HFF-Myc (cell line): ENCODE measurements around the gene CSTB.

Source experiments
- DNase-seq: peaks from one replicate; pipeline ENCODE4 v3.0.0-alpha.2; 2011; ENCODE audit warnings: low read depth; ENCODE audit errors: extremely low read depth
- H3K4me3 ChIP-seq: replicated peaks from 2 replicates; pipeline ENCODE4 v1.5.1; 2011; ENCODE audit warnings: low read depth, mild to moderate bottlenecking, control low read depth, low read length
- TF ChIP-seq, protein P1 (sequence below): IDR thresholded peaks from 2 replicates; pipeline ENCODE4 v1.5.1; 2012; ENCODE audit warnings: mild to moderate bottlenecking, low read depth, low read length, control low read depth; ENCODE audit errors: missing control alignments

Gene CSTB

DNA sequence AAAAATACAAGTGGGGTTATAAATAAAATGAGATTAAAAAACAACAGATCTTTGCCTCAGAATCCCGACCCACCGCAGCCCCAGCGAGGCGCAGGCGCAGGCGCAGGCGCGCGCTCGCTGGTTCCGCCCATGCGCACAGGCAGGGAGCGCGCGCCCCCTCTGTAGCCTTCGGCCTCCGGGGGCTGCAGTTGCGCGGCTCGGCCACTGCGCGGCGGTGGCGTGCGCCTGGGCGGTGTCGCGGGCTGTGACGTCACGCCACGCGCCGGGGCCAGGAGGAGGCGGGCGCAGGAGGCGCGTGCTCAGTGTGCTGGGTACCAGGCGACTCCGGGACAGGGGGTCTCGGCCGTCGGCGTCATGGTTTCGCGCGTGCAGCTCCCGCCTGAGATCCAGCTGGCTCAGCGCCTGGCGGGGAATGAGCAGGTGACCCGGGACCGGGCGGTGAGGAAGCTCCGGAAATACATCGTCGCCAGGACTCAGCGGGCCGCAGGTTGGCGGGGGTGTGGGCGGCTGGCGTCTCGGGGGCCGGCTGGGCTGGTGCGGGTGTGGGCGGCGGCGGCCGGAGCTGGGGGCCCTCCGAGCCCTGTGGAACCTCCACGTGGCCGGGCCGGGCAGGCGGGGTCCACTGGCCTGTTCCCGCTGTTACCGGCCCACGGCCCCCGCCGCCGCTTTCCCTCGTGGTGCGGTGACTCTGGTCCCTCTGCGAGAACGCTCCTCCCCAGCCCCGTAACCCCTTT is 13.3 kb upstream of the CSTB start, which contains the start of gene RRP1:
Gene RRP1, plus strand, starts transcription at position 302 of the 734 bp plus-strand sequence. Its CDS starts 53 bp downstream, at position 355.
- TF ChIP-seq, protein P1, sequence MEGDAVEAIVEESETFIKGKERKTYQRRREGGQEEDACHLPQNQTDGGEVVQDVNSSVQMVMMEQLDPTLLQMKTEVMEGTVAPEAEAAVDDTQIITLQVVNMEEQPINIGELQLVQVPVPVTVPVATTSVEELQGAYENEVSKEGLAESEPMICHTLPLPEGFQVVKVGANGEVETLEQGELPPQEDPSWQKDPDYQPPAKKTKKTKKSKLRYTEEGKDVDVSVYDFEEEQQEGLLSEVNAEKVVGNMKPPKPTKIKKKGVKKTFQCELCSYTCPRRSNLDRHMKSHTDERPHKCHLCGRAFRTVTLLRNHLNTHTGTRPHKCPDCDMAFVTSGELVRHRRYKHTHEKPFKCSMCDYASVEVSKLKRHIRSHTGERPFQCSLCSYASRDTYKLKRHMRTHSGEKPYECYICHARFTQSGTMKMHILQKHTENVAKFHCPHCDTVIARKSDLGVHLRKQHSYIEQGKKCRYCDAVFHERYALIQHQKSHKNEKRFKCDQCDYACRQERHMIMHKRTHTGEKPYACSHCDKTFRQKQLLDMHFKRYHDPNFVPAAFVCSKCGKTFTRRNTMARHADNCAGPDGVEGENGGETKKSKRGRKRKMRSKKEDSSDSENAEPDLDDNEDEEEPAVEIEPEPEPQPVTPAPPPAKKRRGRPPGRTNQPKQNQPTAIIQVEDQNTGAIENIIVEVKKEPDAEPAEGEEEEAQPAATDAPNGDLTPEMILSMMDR = peak; percentile 78
- peak; percentile 36 for DNase-seq
- peak within 1 kb of the TSS; percentile 99 for H3K4me3 ChIP-seq

DNA sequence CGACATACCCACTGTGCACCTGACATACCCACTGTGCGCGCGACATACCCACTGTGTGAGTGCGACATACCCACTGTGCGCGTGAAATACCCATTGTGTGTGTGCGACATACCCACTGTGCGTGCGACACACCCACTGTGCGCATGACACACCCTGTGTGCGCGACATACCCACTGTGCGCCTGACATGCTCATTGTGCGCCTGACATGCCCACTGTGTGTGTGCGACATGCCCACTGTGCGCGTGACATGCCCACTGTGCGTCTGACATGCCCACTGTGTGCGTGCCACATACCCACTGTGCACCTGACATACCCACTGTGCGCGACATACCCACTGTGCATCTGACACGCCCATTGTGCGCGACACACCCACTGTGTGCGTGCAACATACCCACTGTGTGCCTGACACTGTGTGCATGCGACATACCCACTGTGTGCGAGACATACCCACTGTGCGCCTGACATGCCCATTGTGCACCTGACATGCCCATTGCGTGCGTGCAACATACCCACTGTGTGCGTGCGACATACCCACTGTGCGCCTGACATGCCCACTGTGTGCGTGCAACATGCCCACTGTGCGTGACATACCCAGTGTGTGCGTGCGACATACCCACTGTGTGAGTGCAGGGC is 10.8 kb upstream of the CSTB start:
- TF ChIP-seq, protein P1 = no peak
- no peak overlapping the region for H3K4me3 ChIP-seq
- DNase-seq = no peak

DNA sequence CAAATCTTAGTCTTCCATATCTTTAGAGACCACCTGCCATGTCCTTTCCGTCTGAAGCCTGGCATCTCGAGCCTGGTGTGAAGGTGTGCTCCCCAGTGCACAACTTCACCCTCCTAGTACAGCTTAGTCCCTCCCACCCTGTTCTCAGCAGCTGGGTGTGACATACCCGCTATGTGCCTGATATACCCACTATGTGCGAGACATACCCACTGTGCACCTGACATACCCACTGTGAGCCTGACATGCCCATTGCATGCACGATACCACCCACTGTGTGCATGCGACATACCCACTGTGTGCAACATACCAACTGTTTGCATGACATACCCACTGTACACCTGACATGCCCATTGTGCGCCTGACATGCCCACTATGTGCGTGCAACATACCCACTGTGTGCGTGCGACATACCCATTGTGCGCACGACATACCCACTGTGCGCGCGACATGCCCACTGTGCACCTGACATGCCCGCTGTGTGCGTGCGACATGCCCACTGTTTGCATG is 10.2 kb upstream of the CSTB start:
- no peak overlapping the region for H3K4me3 ChIP-seq
- TF ChIP-seq, protein P1 = no peak
- DNase-seq = no peak

DNA sequence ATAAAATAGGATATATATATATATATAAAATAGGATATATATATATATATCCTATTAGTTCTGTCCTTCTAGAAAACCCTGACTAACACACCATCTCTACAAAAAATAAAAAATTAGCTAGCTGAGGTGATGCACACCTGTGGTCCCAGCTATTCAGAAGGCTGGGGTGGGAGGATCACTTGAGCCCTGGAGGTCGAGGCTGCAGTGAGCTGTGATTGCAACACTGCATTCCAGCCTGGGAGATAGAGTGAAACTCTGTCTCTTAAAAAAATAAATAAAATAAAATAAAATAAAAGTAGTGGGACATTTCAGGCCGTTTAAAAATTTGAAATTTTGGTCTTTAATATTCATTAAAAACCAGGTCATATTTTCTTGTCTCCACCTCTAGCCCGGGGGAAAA is 9.0 kb upstream of the CSTB start:
- no peak for DNase-seq
- H3K4me3 ChIP-seq = no peak overlapping the region
- TF ChIP-seq, protein P1 = no peak

DNA sequence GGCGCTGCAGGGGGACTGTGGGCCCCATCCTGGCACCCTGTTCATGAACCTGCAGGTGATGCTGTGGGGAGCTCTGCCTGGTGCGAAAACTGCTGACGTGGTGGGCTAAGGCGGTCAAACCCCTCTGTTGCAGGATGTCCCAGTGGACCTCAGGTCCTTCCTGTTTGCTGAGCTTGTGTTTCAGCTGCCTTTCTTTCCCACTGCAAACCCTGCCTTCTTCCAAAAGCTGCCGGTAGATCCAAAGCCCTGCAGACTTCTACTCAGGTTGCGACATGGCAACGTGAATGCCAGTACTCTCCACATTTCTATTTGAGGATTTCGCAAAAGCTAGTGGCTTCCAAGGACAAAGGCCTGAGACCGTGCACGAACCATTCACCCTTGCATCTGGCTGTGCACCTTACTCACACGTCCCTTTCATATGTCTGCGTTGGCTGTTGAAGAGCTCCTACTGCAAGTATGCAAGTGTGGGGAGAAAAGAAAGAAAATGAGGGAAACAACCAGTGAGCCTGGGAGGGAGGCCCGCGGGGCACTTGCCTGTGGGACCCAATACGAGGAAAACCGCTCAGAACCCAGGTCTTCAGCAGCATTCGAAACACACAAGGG is 7.1 kb upstream of the CSTB start:
- no peak overlapping the region for H3K4me3 ChIP-seq
- DNase-seq = no peak
- TF ChIP-seq, protein P1 = no peak

DNA sequence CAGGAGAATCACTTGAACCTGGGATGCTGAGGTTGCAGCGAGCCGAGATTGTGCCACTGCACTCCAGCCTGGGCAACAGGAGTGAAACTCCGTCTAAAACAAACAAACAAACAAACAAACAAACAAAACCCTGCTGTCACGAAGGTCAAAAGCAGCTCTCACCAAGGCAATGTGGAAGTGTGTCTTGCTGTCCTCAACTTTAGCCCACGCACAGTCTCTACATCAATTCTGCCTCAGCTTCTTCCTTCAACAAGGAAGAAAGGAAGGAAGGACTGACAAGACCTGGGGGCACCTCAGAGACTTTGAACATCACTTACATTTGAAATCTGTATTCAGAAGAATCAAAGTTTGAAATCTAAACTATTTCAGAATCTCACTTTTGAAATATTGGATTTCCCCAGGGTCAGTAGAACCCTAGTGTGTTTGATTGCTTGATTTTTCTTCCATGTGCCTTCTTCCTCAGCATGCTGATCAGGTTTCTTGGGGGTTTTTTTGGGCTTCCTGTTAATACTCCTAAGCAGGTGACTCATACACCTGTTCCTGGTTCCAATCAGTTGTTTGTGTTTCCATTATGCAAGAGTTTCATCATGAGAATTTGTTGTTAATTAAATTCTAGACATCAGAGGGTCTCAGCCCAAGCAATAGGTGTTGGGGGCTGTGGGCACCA is 6.5 kb upstream of the CSTB start:
- no peak overlapping the region for H3K4me3 ChIP-seq
- no peak for DNase-seq
- TF ChIP-seq, protein P1 = no peak
